HEK293T (cell line): ENCODE data around the gene CTSO.

ENCODE experiments used
- CTCF ChIA-PET: fragments of 350-600 bp; formaldehyde crosslinking; extraction: SDS; loops from one replicate; lab custom pipeline; 2021; ENCODE audit warnings: antibody characterized with exemption, inconsistent platforms; lab: Yijun Ruan, JAX
- POLR2A ChIA-PET: fragments of 350-600 bp; formaldehyde crosslinking; extraction: SDS; loops from one replicate; lab custom pipeline; 2020; ENCODE audit warnings: antibody characterized with exemption, inconsistent platforms; lab: Yijun Ruan, JAX
- DNase-seq: peaks from one replicate; pipeline ENCODE4 v3.0.0; 2012; ENCODE audit warnings: mixed read lengths; ENCODE audit errors: extremely low spot score
- ARNT ChIP-seq: fragments of 450-650 bp; IDR thresholded peaks from 2 replicates; pipeline ENCODE4 v1.6.1; 2017; ENCODE audit warnings: mild to moderate bottlenecking
- BHLHE40 ChIP-seq: fragments of 450-650 bp; IDR thresholded peaks from 2 replicates; pipeline ENCODE4 v1.6.1; 2016; ENCODE audit warnings: mild to moderate bottlenecking, moderate library complexity, borderline replicate concordance
- CTBP1 ChIP-seq: fragments of 450-650 bp; IDR thresholded peaks from 2 replicates; pipeline ENCODE4 v1.6.1; 2016; ENCODE audit warnings: borderline replicate concordance
- ELF4 ChIP-seq: fragments of 450-650 bp; IDR thresholded peaks from 2 replicates; pipeline ENCODE4 v1.6.1; 2017; ENCODE audit warnings: antibody characterized with exemption
- FOXA1 ChIP-seq: fragments of 450-650 bp; IDR thresholded peaks from 2 replicates; pipeline ENCODE4 v1.6.1; 2016; ENCODE audit warnings: mild to moderate bottlenecking
- FOXK2 ChIP-seq: fragments of 450-650 bp; IDR thresholded peaks from 2 replicates; pipeline ENCODE4 v1.6.1; 2016; ENCODE audit warnings: mild to moderate bottlenecking
- FOXM1 ChIP-seq: fragments of 450-650 bp; IDR thresholded peaks from 2 replicates; pipeline ENCODE4 v1.6.1; 2017; ENCODE audit warnings: mild to moderate bottlenecking, borderline replicate concordance
- HDGF ChIP-seq: fragments of 450-650 bp; IDR thresholded peaks from 2 replicates; pipeline ENCODE4 v1.6.1; 2017; ENCODE audit warnings: antibody characterized with exemption, borderline replicate concordance
- L3MBTL2 ChIP-seq: fragments of 450-650 bp; conservative IDR thresholded peaks from 2 replicates; pipeline ENCODE4 v1.6.1; 2016; ENCODE audit warnings: mild to moderate bottlenecking
- LEF1 ChIP-seq: fragments of 450-650 bp; IDR thresholded peaks from 2 replicates; pipeline ENCODE4 v1.6.1; 2017; ENCODE audit warnings: mild to moderate bottlenecking, borderline replicate concordance
- NFRKB ChIP-seq: fragments of 450-650 bp; IDR thresholded peaks from 2 replicates; pipeline ENCODE4 v1.6.1; 2016; ENCODE audit warnings: mild to moderate bottlenecking, moderate library complexity
- PKNOX1 ChIP-seq: fragments of 450-650 bp; IDR thresholded peaks from 2 replicates; pipeline ENCODE4 v1.6.1; 2016
- SP1 ChIP-seq: fragments of 450-650 bp; IDR thresholded peaks from 2 replicates; pipeline ENCODE4 v1.6.1; 2017
- SUZ12 ChIP-seq: fragments of 450-650 bp; IDR thresholded peaks from 2 replicates; pipeline ENCODE4 v1.6.1; 2016; ENCODE audit warnings: mild to moderate bottlenecking
- TARDBP ChIP-seq: fragments of 450-650 bp; IDR thresholded peaks from 2 replicates; pipeline ENCODE4 v1.6.1; 2016
- ZNF384 ChIP-seq: fragments of 450-650 bp; IDR thresholded peaks from 2 replicates; pipeline ENCODE4 v1.6.1; 2016

The CTSO gene

GRCh38 chr4:155953151-155954117 lies at the start of gene CTSO:
TSS of gene CTSO (minus strand) at chr4:155953866. CDS start at chr4:155953847, 19 bp downstream.
- no peak for TF ChIP-seq FOXM1
- TF ChIP-seq SUZ12: no peak
- peak; percentile 80 for TF ChIP-seq L3MBTL2
- CTCF ChIA-PET: interaction anchor here (0.5 to 2.7 kb wide), 28 partner anchors 10 to 1528 kb away, joined by 3 to 40 read pairs (median 3); no protein-coding TSS in a partner anchor
- DNase-seq: peak; percentile 67
- POLR2A ChIA-PET: interaction anchor here (0.6 to 1.6 kb wide), 20 partner anchors 9 to 575 kb away, joined by 3 to 14 read pairs (median 3); no protein-coding TSS in a partner anchor

- DNase-seq: no peak
- TF ChIP-seq ELF4: no peak
- no peak for TF ChIP-seq HDGF
- TF ChIP-seq ZNF384: no peak
- TF ChIP-seq NFRKB: no peak
- TF ChIP-seq SUZ12: no peak
- no peak for TF ChIP-seq PKNOX1
- TF ChIP-seq BHLHE40: no peak
- TF ChIP-seq SP1: no peak
- TF ChIP-seq TARDBP: no peak
- POLR2A ChIA-PET: no interaction called here
- CTCF ChIA-PET: no interaction called here
Measured at GRCh38 chr4:156000491-156000890, 46.8 kb upstream of the CTSO start.

GRCh38 chr4:155999725-156000124 lies 46.1 kb upstream of the CTSO start:
- ChIA-PET CTCF (interaction anchor here (0.6 kb wide), 1 partner anchor 111 kb away, joined by 3 read pairs; no protein-coding TSS in a partner anchor), POLR2A (no interaction called here)
- DNase-seq: peak; percentile 21
- TF ChIP-seq SP1: no peak
- no peak for TF ChIP-seq NFRKB
- no peak for TF ChIP-seq LEF1
- TF ChIP-seq FOXA1: no peak
- TF ChIP-seq FOXM1: no peak
- TF ChIP-seq L3MBTL2: no peak
- no peak for TF ChIP-seq PKNOX1
- no peak for TF ChIP-seq SUZ12
- no peak for TF ChIP-seq TARDBP
- TF ChIP-seq ELF4: no peak
- no peak for TF ChIP-seq ARNT
- no peak for TF ChIP-seq FOXK2
- TF ChIP-seq HDGF: no peak
- TF ChIP-seq CTBP1: no peak
- TF ChIP-seq ZNF384: no peak
- no peak for TF ChIP-seq BHLHE40

- ChIA-PET CTCF (no interaction called here), POLR2A (no interaction called here)
- no peak for TF ChIP-seq TARDBP
- no peak for TF ChIP-seq NFRKB
- TF ChIP-seq PKNOX1: no peak
- TF ChIP-seq FOXA1: no peak
- no peak for TF ChIP-seq SP1
- TF ChIP-seq FOXK2: no peak
- no peak for TF ChIP-seq LEF1
- TF ChIP-seq HDGF: no peak
- no peak for TF ChIP-seq ARNT
- TF ChIP-seq ZNF384: no peak
- no peak for TF ChIP-seq SUZ12
- no peak for TF ChIP-seq FOXM1
- TF ChIP-seq L3MBTL2: no peak
- no peak for TF ChIP-seq ELF4
- TF ChIP-seq BHLHE40: no peak
- TF ChIP-seq CTBP1: no peak
- no peak for DNase-seq
Measured at GRCh38 chr4:155995069-155995468, 41.4 kb upstream of the CTSO start.

- no peak for DNase-seq
- no peak for TF ChIP-seq BHLHE40
- no peak for TF ChIP-seq FOXK2
- no peak for TF ChIP-seq HDGF
- no peak for TF ChIP-seq LEF1
- no peak for TF ChIP-seq ZNF384
- no peak for TF ChIP-seq L3MBTL2
- ChIA-PET POLR2A (no interaction called here), CTCF (no interaction called here)
Measured at GRCh38 chr4:155984106-155984797, 30.6 kb upstream of the CTSO start.
